Frontal cortex (tissue), 4 donors: ENCODE results near the gene F2R. TPM values are rescaled to one million over a fixed set of nuclear protein-coding genes. Genes with fewer than 3 reads are reported as not detected.
"Not testable (repeated sequence)": the region's sequence is repeated elsewhere in the genome, so short reads cannot be mapped to it uniquely, and the experiment has no call there.

Experiments used
- DNase-seq, 2 donors: peaks; one replicate each; pipeline ENCODE4 v3.0.0; 2012; ENCODE audit warnings: low spot score in 2 of 2
- FAIRE-seq: peaks from 2 replicates; lab custom pipeline; 2012; peaks lifted over from hg19 to GRCh38; lab: Jason Lieb, UNC
- total RNA-seq: library from RNA; depleted of rRNA; stranded (reverse); fragments of >200 nt; gene quantifications from one replicate; pipeline ENCODE4 v1.2.3, GENCODE V29; 2014
- donor health status: control.
- donor health status: control.
- donor health status: control.

F2R gene
- total RNA-seq, 1 donor from 2014 or later = 22.8 TPM

- DNase-seq (no peak), FAIRE-seq (no peak)
Measured at GRCh38 chr5:76746677-76747076, 30.8 kb downstream of the F2R start.

- FAIRE-seq = no peak
- no peak for DNase-seq
Measured at GRCh38 chr5:76747706-76748105, 31.8 kb downstream of the F2R start.

DNA sequence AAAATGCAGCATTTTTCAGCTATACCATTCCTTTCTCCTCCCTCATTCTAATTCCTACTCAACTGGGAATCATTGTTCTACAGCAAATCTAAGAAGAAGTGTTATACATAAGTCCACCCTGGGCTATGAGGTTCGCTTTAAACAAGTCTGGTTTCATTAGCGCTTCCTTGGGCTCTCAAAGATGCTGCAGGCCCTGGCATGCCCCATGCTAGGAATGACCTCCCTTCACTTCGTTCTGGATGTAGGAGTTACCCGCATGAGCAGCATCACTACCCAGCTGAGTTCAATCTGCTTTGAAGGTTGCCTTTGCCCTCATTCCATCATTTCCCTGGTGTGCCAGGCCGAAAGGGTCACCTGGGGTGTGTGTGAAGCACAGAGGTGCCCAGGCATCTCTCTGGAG, 35.4 kb downstream of the F2R start:
- DNase-seq (no peak), FAIRE-seq (no peak)

DNA sequence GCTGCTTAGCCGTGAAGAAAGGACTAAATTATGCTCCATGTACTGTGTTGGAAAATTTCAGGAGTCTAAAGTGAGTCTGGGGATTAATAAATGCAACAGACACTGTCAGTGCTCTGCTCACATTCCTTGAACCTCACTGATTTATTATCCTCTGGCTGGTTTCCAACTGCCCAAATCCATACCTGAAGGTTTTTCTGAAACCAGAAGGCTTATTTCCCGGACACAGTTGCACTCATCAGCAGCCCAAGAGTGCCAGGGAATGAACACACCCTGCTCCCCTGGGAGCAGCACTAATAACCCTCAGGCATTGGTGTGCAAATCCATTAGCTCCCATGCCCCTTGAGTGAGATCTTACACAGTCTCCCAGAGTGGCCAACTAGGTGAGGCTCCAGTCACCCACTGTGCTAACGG, 38.7 kb downstream of the F2R start:
- no peak for FAIRE-seq
- no peak for DNase-seq

GRCh38 chr5:76755779-76756637, 40.1 kb downstream of the F2R start:
- FAIRE-seq (no peak), DNase-seq (no peak)

GRCh38 chr5:76757049-76757448, 41.1 kb downstream of the F2R start:
- DNase-seq (no peak), FAIRE-seq (peak; percentile 73)

DNA sequence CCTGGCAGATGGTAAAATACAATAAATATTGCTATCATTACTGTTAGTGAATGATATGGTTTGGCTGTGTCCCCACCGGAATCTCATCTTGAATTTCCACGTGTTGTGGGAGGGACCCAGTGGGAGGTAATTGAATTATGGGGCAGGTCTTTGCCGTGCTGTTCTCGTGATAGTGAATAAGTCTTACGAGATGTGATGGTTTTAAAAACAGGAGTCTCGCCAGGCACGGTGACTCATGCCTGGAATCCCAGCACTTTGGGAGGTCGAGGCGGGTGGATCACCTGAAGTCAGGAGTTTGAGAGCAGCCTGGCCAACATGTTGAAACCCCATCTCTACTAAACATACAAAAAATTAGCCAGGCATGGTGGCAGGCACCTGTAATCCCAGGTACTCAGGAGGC, 45.2 kb downstream of the F2R start:
- DNase-seq, FAIRE-seq: not testable (repeated sequence)

- FAIRE-seq (no peak), DNase-seq (no peak)
Measured at GRCh38 chr5:76762484-76762883, 46.6 kb downstream of the F2R start.

- FAIRE-seq (no peak), DNase-seq (no peak)
Measured at GRCh38 chr5:76763136-76763535, 47.2 kb downstream of the F2R start.

- FAIRE-seq = no peak
Measured at GRCh38 chr5:76764374-76764773, 48.4 kb downstream of the F2R start.

DNA sequence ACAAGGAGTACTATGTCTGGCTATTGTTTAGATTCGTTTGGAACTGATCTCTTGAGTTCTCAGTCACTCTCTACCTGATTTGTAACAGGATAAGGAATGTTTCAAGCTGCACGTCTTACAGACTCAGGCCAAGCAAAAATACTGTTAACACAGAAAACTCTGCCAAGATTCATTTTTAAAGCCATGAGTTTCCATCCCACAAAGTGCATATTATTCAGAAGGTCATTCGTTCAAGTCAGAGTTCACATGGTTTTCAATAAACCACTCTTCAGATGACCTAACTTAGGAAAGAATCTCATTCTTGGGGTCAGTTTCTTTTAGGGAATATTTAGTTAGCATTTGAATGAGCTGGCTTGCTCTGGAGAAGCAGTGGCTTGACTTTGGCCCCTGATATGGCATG, 49.3 kb downstream of the F2R start:
- FAIRE-seq = no peak

More at GRCh38 chr5:76764374-76764773, 48.4 kb downstream of the F2R start:
- no peak for DNase-seq

DNA sequence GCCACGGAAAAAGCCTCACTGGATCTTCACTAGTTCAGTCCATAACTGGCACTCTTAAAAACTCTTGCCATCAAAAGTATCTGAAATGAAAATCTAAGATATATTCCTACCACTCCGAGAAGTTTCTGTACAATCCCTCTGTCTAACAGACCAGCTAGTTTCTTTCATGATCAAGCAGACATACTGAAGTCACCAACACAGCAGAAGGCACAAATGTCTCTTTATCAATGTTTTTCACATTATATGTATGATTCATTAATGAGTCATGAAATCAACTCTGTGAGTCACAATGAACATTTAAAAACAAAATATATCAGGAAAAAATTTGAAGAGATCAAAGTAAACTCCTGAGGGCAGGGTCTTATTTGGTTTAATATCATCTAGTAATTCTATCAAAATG, 50.8 kb downstream of the F2R start:
- FAIRE-seq = no peak

More for the DNA sequence above, 49.3 kb downstream of the F2R start:
- DNase-seq = no peak

GRCh38 chr5:76771041-76771440, 55.1 kb downstream of the F2R start:
- not testable (repeated sequence) for DNase-seq, FAIRE-seq

More for the DNA sequence above, 50.8 kb downstream of the F2R start:
- DNase-seq = no peak

- FAIRE-seq = no peak
Measured at GRCh38 chr5:76771705-76772405, 55.9 kb downstream of the F2R start.

GRCh38 chr5:76775921-76776320, 60.0 kb downstream of the F2R start:
- DNase-seq (no peak), FAIRE-seq (no peak)

More at GRCh38 chr5:76771705-76772405, 55.9 kb downstream of the F2R start:
- DNase-seq = no peak

DNA sequence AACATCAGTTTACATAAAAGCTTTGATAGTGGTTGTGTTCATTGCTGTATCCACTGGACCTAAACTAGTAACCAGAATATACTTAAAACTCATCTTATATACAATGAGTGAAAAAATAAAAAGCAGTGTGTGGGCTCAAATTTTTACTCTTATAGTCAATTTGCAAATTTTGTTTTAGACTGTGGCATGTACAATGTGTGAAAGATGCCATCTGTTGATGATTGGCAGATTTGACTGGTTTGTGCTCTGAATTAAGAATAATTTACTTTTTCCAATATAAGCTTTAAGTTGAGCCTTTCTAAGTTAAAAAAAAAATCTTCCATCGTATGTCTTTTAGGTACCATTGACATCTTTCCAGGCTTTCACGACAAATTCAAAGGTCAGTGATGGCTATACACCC, 60.5 kb downstream of the F2R start:
- DNase-seq (no peak), FAIRE-seq (no peak)

DNA sequence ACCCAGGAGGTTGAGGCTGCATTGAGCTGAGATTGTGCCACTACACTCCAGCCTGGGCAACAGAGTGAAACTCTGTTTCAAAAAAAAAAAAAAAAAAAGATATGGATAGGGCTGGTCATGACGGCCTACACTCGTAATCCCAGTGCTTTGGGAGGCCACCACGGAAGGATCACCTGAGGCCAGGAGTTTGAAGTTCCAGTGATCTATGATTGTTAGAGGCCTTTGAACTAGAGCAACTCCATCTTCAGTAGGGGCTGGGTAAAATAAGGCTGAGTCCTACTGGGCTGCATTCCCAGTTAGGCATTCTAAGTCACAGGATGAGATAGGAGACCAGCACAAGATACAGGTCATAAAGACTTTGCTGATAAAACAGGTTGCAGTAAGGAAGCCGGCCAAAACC, 64.7 kb downstream of the F2R start:
- not testable (repeated sequence) for FAIRE-seq, DNase-seq

DNA sequence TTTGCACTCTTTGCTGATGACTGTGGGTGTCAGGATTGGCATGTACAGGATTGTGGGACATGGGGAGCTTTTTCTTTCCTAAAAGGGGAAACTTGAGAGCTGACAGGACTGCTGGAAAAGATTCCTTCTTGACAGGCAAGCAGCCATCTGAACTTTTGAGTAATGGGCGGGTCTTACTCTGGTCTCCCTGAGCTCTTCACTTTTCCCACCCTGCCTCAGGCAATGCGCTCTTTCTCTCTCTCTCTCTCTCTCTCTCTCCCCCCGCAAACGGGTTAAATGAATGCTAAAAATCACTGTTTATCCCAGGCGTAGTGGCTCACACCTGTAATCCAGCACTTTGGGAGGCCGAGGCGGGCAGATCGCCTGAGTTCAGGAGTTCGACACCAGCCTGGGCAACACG, 65.8 kb downstream of the F2R start:
- FAIRE-seq (no peak), DNase-seq (no peak)

- no peak for FAIRE-seq
Measured at GRCh38 chr5:76782444-76782843, 66.5 kb downstream of the F2R start.

More at GRCh38 chr5:76782444-76782843, 66.5 kb downstream of the F2R start:
- DNase-seq = no peak
